KMS-11 (cell line): ENCODE results near the gene ADCY6.
A peak's percentile ranks its signal among the peaks of the same experiment; 100 is the strongest.

Experiments
- H2AFZ ChIP-seq: fragments of 200-600 bp; sonication (generic); 2 replicates; pipeline ENCODE4 v1.6.1; 2016; ENCODE audit warnings: antibody characterized with exemption, mixed run types, low read depth
- H3K27ac ChIP-seq: fragments of 200-600 bp; sonication (generic); 2 replicates; pipeline ENCODE4 v1.6.1; 2016; ENCODE audit warnings: mild to moderate bottlenecking, mixed run types
- H3K27me3 ChIP-seq: fragments of 200-600 bp; sonication (generic); 2 replicates; pipeline ENCODE4 v1.6.1; 2017; ENCODE audit warnings: mild to moderate bottlenecking, low read depth, mixed run types, moderate library complexity; ENCODE audit not compliant: insufficient read depth
- H3K36me3 ChIP-seq: fragments of 200-600 bp; sonication (generic); 2 replicates; pipeline ENCODE4 v1.6.1; 2017; ENCODE audit warnings: mild to moderate bottlenecking, mixed run types; ENCODE audit not compliant: insufficient read depth
- H3K4me1 ChIP-seq: fragments of 200-600 bp; sonication (generic); 2 replicates; pipeline ENCODE4 v1.6.1; 2016; ENCODE audit warnings: mild to moderate bottlenecking, low read depth, mixed run types; ENCODE audit not compliant: poor library complexity, severe bottlenecking
- H3K4me2 ChIP-seq: fragments of 200-600 bp; sonication (generic); 2 replicates; pipeline ENCODE4 v1.7.0; 2016; ENCODE audit warnings: mild to moderate bottlenecking, mixed run types
- H3K4me3 ChIP-seq: fragments of 200-600 bp; sonication (generic); IDR thresholded peaks from 2 replicates; pipeline ENCODE4 v1.6.1; 2017; ENCODE audit warnings: low read depth, low read length, mixed read lengths; ENCODE audit not compliant: insufficient read depth
- H3K79me2 ChIP-seq: fragments of 200-600 bp; sonication (generic); 2 replicates; pipeline ENCODE4 v1.6.1; 2016; ENCODE audit warnings: low read depth, mixed run types; ENCODE audit not compliant: insufficient read depth
- H3K9ac ChIP-seq: fragments of 200-600 bp; sonication (generic); 2 replicates; pipeline ENCODE4 v1.6.1; 2016; ENCODE audit warnings: mild to moderate bottlenecking, mixed run types
- H4K20me1 ChIP-seq: fragments of 200-600 bp; sonication (generic); 2 replicates; pipeline ENCODE4 v1.6.1; 2016; ENCODE audit warnings: mild to moderate bottlenecking, mixed run types; ENCODE audit not compliant: insufficient read depth
- TF ChIP-seq, protein P1 (sequence below): fragments of 200-600 bp; sonication (generic); conservative IDR thresholded peaks from 2 replicates; pipeline ENCODE4 v1.6.1; 2017; ENCODE audit warnings: low read depth, mild to moderate bottlenecking, antibody characterized with exemption, low read length, moderate library complexity, mixed read lengths

The ADCY6 gene

DNA sequence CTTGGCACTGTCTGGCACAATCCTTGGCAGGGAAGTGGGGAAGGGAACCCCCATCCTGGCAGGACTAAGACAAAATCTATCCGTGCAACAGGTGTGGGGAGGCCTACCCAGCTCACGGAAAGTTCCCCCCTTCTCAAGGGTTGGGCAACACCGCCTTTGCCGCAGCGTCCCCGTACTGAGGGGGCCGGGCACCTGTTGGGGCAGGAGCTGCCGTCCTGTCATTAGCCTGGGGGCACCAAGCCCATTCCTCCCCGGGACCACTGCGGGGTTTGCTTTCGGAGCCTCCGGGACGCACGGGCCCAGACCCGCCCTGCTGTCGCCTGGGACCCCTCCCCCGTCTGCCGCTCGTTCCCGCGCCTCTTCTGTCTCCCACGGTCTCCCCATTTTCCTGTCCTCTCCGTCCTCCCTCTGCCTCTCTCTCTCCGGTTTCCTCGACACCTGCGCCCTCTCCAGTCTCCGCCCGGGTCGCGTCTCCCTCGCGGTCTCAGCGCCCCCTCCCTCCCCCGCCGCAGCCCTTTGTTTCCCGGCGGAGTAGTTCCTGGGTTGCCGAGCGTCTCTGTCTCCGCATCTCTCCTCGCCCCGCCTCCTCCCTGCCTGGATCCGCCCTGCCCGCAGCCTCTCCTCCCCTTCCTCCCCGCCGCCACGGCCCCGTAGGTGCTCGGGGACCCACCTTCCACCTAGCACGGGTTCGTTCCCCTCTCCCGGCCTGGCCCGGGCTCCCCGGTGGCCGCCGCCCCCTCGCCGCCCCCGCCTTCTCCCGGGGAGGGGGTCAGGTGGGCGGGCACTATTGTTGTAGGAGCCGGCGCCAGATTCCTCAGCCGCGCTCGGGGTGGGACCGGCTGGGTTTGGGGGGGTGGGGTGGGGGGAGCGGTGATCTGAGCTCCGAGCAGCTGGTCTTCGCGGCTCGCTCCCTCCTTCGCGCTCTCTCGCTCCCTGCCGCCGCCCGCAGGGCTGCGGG, 29.3 kb upstream of the ADCY6 start, which contains the start of gene CACNB3:
CACNB3 (plus strand) TSS at position 624 of the 958 bp plus-strand sequence. CDS start 434 bp downstream, outside the sequence.
- H2AFZ ChIP-seq, result peak within 1 kb of the TSS; percentile 78
- TF ChIP-seq, protein P1, sequence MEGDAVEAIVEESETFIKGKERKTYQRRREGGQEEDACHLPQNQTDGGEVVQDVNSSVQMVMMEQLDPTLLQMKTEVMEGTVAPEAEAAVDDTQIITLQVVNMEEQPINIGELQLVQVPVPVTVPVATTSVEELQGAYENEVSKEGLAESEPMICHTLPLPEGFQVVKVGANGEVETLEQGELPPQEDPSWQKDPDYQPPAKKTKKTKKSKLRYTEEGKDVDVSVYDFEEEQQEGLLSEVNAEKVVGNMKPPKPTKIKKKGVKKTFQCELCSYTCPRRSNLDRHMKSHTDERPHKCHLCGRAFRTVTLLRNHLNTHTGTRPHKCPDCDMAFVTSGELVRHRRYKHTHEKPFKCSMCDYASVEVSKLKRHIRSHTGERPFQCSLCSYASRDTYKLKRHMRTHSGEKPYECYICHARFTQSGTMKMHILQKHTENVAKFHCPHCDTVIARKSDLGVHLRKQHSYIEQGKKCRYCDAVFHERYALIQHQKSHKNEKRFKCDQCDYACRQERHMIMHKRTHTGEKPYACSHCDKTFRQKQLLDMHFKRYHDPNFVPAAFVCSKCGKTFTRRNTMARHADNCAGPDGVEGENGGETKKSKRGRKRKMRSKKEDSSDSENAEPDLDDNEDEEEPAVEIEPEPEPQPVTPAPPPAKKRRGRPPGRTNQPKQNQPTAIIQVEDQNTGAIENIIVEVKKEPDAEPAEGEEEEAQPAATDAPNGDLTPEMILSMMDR, result no peak
- no peaks in the 10 kb centered on the region for H3K79me2 ChIP-seq
- H3K9ac ChIP-seq, result peak within 1 kb of the TSS; percentile 40; the same call in 1 of the 2 replicates
- no peaks in the 10 kb centered on the region for H4K20me1 ChIP-seq
- H3K27me3 ChIP-seq, result no peaks in the 10 kb centered on the region
- H3K4me3 ChIP-seq, result peak within 1 kb of the TSS; percentile 39
- peak within 1 kb of the TSS; percentile 90 for H3K4me2 ChIP-seq
- peaks cover 17% of the 10 kb centered on the region for H3K4me1 ChIP-seq
- no peak within 1 kb of the TSS for H3K27ac ChIP-seq
- no peaks in the 10 kb centered on the region for H3K36me3 ChIP-seq

DNA sequence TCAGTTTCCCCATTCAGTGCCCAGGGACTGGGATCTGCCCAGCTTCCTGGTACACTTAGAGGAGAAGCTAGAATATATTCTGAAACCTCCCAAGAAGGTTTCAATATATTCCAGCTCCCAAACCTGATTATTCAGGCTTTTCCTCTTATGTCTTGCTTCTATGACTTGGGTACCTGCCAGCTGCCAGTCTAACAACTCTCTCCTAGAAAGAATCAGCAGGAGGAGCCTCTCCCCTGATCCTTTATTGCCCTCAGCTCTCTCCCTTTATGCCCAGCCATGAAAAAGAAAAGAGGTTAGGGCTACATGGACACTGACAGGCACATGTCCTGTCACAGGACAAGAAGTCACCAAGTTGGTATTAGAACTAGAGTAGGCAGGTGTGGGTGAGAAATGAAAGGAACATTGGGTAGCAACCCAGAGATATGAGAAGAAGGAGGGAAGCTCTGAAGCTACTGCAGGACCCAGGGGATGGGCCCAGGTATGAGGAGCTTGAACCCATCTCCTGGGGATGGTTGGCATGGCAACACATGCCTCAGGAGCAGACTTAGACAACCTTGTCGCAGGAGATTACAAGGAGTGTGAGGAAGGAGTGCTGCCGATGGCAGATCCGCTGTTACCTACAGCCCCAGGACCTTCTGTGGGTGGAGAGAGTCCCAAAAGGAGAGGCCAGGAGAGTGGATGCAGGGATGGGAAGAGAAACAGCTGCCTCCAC, 27.4 kb upstream of the ADCY6 start:
- Histone ChIP-seq H4K20me1 (no peaks in the 10 kb centered on the region), H3K4me1 (peaks cover 24% of the 10 kb centered on the region), H3K27me3 (no peaks in the 10 kb centered on the region), H2AFZ (peak overlapping the region; percentile 100; the same call in 1 of the 2 replicates), H3K4me3 (no peak overlapping the region), H3K27ac (no peak overlapping the region), H3K79me2 (no peaks in the 10 kb centered on the region), H3K9ac (peak overlapping the region; percentile 73; the same call in 1 of the 2 replicates), H3K36me3 (no peaks in the 10 kb centered on the region), H3K4me2 (peak overlapping the region; percentile 99)
- TF ChIP-seq, protein P1, result no peak

DNA sequence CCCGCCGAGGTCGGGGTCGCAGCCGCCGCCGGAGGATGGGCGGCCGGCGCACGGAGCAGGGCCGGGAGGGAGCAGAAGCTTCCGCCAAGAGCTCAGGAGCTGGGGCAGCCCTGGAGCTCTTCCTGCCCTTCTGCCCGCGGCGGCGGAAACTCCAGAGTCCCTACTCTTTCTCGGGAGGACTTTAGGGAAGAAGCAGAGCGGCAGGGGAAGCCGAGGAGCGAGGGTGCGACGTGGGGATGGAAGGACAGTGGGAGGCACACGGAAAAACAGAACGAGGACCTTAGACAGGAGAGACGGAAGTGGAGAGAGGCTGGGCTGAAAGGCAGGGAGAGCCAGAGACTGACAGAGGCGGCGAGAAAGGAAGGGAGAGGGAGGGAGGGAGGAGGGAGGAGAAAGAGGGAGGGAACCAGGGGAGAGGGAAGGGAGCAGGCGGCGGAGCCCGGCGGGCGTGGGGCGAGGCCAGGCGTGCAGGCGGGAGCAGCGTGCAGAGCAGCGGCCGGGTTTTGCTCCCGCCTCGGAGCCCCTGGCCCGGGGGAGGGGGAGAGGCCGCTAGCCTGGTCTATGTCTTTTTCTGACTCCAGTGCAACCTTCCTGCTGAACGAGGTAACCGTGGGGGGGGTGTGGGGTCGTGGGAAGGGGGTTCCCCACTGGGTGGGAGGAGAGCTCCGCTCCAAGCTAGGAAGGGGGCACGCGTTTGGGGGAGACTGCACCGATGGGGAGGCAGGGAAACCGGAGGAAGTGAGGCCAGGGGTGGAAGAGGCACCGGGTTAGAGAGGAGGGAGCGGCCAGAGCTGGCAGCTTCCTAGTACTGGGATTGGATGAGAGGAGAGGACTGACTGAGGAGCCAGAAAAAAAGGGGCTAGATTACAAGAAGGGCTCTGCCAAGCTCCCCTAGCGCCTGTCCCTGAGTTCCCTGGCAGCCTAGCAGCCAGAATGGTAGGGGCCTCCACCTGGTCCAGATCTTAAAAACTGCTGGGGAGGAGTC, 26.5 kb upstream of the ADCY6 start:
- TF ChIP-seq, protein P1, result no peak
- Histone ChIP-seq H3K36me3 (no peaks in the 10 kb centered on the region), H3K4me3 (no peak overlapping the region), H4K20me1 (no peaks in the 10 kb centered on the region), H3K9ac (peak overlapping the region; percentile 73), H3K4me1 (peaks cover 24% of the 10 kb centered on the region), H3K4me2 (peak overlapping the region; percentile 99), H3K27ac (peak overlapping the region; percentile 66), H2AFZ (peak overlapping the region; percentile 100), H3K79me2 (no peaks in the 10 kb centered on the region), H3K27me3 (no peaks in the 10 kb centered on the region)
